ENCODE results near the gene RNF212B. TPM values are rescaled to one million over a fixed set of nuclear protein-coding genes. Genes with fewer than 3 reads are reported as not detected.
A peak's percentile ranks its signal among the peaks of the same experiment; 100 is the strongest.

Gene RNF212B
- total and polyA plus RNA-seq, 2 of the 13 experiments (the other 11 are each of a cell fraction or from before 2014, with no cell fraction given): 0.05 TPM; not detected in 1

DNA sequence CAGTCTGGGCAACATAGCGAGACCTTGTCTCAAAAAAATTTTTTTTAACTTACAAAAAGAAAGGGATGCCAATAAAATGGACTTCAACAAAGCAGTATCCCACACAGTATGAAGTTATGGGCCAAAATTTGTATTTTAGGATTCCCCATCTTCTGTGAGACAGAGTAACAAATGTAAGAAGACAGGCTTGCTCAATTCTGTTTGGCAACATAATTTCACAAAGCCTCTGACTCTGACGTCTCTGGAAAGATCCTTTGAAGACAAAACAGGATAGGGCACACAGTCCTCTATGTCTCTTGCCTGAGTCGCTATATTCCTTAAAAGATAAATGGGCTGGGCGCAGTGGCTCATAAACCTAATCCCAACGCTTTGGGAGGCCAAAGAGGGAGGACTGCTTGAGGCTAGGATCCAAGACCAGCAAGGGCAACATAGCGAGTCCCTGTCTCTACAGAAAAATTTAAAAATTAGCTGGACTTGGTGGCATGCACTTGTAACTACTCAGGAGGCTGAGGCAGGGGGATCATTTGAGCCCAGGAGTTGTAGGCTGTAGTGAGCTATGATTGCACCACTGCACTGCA is 49.3 kb downstream of the RNF212B start (continued):
- TF ChIP-seq, protein P1, sequence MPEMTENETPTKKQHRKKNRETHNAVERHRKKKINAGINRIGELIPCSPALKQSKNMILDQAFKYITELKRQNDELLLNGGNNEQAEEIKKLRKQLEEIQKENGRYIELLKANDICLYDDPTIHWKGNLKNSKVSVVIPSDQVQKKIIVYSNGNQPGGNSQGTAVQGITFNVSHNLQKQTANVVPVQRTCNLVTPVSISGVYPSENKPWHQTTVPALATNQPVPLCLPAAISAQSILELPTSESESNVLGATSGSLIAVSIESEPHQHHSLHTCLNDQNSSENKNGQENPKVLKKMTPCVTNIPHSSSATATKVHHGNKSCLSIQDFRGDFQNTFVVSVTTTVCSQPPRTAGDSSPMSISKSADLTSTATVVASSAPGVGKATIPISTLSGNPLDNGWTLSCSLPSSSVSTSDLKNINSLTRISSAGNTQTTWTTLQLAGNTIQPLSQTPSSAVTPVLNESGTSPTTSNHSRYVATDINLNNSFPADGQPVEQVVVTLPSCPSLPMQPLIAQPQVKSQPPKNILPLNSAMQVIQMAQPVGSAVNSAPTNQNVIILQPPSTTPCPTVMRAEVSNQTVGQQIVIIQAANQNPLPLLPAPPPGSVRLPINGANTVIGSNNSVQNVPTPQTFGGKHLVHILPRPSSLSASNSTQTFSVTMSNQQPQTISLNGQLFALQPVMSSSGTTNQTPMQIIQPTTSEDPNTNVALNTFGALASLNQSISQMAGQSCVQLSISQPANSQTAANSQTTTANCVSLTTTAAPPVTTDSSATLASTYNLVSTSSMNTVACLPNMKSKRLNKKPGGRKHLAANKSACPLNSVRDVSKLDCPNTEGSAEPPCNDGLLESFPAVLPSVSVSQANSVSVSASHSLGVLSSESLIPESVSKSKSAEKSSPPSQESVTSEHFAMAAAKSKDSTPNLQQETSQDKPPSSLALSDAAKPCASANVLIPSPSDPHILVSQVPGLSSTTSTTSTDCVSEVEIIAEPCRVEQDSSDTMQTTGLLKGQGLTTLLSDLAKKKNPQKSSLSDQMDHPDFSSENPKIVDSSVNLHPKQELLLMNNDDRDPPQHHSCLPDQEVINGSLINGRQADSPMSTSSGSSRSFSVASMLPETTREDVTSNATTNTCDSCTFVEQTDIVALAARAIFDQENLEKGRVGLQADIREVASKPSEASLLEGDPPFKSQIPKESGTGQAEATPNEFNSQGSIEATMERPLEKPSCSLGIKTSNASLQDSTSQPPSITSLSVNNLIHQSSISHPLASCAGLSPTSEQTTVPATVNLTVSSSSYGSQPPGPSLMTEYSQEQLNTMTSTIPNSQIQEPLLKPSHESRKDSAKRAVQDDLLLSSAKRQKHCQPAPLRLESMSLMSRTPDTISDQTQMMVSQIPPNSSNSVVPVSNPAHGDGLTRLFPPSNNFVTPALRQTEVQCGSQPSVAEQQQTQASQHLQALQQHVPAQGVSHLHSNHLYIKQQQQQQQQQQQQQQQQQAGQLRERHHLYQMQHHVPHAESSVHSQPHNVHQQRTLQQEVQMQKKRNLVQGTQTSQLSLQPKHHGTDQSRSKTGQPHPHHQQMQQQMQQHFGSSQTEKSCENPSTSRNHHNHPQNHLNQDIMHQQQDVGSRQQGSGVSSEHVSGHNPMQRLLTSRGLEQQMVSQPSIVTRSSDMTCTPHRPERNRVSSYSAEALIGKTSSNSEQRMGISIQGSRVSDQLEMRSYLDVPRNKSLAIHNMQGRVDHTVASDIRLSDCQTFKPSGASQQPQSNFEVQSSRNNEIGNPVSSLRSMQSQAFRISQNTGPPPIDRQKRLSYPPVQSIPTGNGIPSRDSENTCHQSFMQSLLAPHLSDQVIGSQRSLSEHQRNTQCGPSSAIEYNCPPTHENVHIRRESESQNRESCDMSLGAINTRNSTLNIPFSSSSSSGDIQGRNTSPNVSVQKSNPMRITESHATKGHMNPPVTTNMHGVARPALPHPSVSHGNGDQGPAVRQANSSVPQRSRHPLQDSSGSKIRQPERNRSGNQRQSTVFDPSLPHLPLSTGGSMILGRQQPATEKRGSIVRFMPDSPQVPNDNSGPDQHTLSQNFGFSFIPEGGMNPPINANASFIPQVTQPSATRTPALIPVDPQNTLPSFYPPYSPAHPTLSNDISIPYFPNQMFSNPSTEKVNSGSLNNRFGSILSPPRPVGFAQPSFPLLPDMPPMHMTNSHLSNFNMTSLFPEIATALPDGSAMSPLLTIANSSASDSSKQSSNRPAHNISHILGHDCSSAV (CRISPR knock-in tag; IDR thresholded peaks at IDR 0.05; ENCODE audit: borderline replicate concordance): no peak
- TF ChIP-seq, protein P2, sequence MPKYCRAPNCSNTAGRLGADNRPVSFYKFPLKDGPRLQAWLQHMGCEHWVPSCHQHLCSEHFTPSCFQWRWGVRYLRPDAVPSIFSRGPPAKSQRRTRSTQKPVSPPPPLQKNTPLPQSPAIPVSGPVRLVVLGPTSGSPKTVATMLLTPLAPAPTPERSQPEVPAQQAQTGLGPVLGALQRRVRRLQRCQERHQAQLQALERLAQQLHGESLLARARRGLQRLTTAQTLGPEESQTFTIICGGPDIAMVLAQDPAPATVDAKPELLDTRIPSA (CRISPR knock-in tag; IDR thresholded peaks at IDR 0.05; ENCODE audit: borderline replicate concordance): peak; percentile 62; the same call in 1 of the 2 replicates
- no peak for TF ChIP-seq MED1 (CRISPR knock-in tag; IDR thresholded peaks at IDR 0.05)

All from HepG2 (cell line).